T-helper 1 cell (primary cell): ENCODE data around the gene PIGQ.

ENCODE experiments used
- DNase-seq, 5 donors: peaks; one replicate each; pipeline ENCODE4 v3.0.0-alpha.2; 2012 to 2020

Gene PIGQ

GRCh38 chr16:568401-569258, 1.1 kb upstream of the PIGQ start:
- no peak for DNase-seq

GRCh38 chr16:572865-573650, 3.3 kb downstream of the PIGQ start:
- DNase-seq: no peak

GRCh38 chr16:574021-574760, 4.4 kb downstream of the PIGQ start:
- DNase-seq: no peak

- DNase-seq: no peak
Observed at GRCh38 chr16:575354-576196, 5.8 kb downstream of the PIGQ start.

GRCh38 chr16:576197-576822, 6.5 kb downstream of the PIGQ start:
- DNase-seq: no peak

- DNase-seq: no peak
Observed at GRCh38 chr16:576823-577201, 7.0 kb downstream of the PIGQ start.

- no peak for DNase-seq
Observed at GRCh38 chr16:577796-578195, 8.0 kb downstream of the PIGQ start.

- no peak for DNase-seq
Observed at GRCh38 chr16:578232-578869, 8.6 kb downstream of the PIGQ start.

- DNase-seq: peak in 4 of 5 donors; percentile 45 to 66 (median 54)
Observed at GRCh38 chr16:578870-579405, 9.2 kb downstream of the PIGQ start.

- no peak for DNase-seq
Observed at GRCh38 chr16:580141-580945, 10.6 kb downstream of the PIGQ start.

- no peak for DNase-seq
Observed at GRCh38 chr16:580946-581498, 11.3 kb downstream of the PIGQ start.

GRCh38 chr16:582218-582613, 12.4 kb downstream of the PIGQ start:
- no peak for DNase-seq

GRCh38 chr16:582614-583331, 13.0 kb downstream of the PIGQ start:
- DNase-seq: no peak

GRCh38 chr16:583470-583814, 13.7 kb downstream of the PIGQ start:
- no peak for DNase-seq

GRCh38 chr16:583815-584591, 14.2 kb downstream of the PIGQ start:
- no peak for DNase-seq

GRCh38 chr16:585351-585750, 15.6 kb downstream of the PIGQ start:
- no peak for DNase-seq

- DNase-seq: no peak
Observed at GRCh38 chr16:586047-586644, 16.4 kb downstream of the PIGQ start.
